Mucosa of descending colon (tissue), 3 donors: Measurements from ENCODE around the gene DDO. TPM values are rescaled to one million over a fixed set of nuclear protein-coding genes. Genes with fewer than 3 reads are reported as not detected.

ENCODE experiments used
- ATAC-seq: fragments of 200-7000 bp; cut with Tn5 transposase; one replicate; pipeline ENCODE4 v1.9.1; 2020; ENCODE audit warnings: mild to moderate bottlenecking, moderate library complexity
- DNase-seq, 3 donors: peaks; one replicate each; pipeline ENCODE4 v3.0.0-alpha.2; 2020
- H3K36me3 ChIP-seq: fragments of 200-600 bp; one replicate; pipeline ENCODE4 v1.8.0; 2021; ENCODE audit warnings: low read depth, mild to moderate bottlenecking
- H3K4me1 ChIP-seq: fragments of 200-600 bp; one replicate; pipeline ENCODE4 v1.8.0; 2021; ENCODE audit warnings: low read depth, mild to moderate bottlenecking
- H3K4me3 ChIP-seq: fragments of 200-600 bp; one replicate; pipeline ENCODE4 v1.8.0; 2021; ENCODE audit warnings: mild to moderate bottlenecking
- H3K9me3 ChIP-seq: fragments of 200-600 bp; one replicate; pipeline ENCODE4 v1.8.0; 2021; ENCODE audit warnings: mild to moderate bottlenecking
- intact Hi-C, 2 donors: fragments of 100-400 bp; cut with DNase I in 1 of 2; cut with micrococcal nuclease in 1 of 2; formaldehyde crosslinking; loops; one replicate each; pipeline versions ENCODE4 v1.11.0 to v1.11.1; 2022; cut with DNase I, micrococcal nuclease
- total RNA-seq, 3 donors: library from RNA; stranded (reverse); fragmentation: NEBNext Ultra II Directional in 2 of 3; extraction: Animal tissue kit (Norgen Biotek cat#: 25700) in 2 of 3; gene quantifications; one replicate each; pipeline versions ENCODE4 v1.2.1 to v1.2.4, GENCODE V29; 2021 to 2023
- TF ChIP-seq, protein P1 (sequence below): fragments of 200-600 bp; IDR thresholded peaks from one replicate; pipeline ENCODE4 v1.8.0; 2022; ENCODE audit warnings: antibody characterized with exemption, mild to moderate bottlenecking
- donor health status: DM: no; HTN: no; CAD: no; lungs with moderate emphysema.
- donor health status: DM: no; HTN: no; CAD: no.
- donor health status: DM: no; HTN: yes; CAD: no.

The DDO gene
- total RNA-seq, 3 donors from 2014 or later: 2.6 to 3.5 (median 3.4) TPM

DNA sequence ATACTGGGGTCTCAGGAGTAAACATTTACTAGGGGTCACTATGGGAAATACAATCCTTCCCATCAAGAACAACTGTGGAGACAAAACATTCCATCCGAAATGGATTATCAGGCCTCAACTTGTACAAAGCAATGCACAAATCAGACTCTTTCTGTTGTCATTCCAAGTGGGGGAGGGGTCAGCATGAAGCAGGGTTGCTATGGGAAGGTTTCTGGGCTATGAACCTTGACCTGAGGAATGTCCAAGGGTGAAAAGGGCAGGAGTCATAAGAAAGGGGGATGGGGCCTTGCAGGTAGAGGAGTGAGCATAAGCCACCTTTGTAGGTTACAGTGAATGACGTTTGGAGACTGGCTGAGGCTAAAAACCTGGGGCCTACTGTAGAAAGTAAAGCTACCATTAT lies 60.4 kb downstream of the DDO start:
- DNase-seq: no peak
- TF ChIP-seq, protein P1, sequence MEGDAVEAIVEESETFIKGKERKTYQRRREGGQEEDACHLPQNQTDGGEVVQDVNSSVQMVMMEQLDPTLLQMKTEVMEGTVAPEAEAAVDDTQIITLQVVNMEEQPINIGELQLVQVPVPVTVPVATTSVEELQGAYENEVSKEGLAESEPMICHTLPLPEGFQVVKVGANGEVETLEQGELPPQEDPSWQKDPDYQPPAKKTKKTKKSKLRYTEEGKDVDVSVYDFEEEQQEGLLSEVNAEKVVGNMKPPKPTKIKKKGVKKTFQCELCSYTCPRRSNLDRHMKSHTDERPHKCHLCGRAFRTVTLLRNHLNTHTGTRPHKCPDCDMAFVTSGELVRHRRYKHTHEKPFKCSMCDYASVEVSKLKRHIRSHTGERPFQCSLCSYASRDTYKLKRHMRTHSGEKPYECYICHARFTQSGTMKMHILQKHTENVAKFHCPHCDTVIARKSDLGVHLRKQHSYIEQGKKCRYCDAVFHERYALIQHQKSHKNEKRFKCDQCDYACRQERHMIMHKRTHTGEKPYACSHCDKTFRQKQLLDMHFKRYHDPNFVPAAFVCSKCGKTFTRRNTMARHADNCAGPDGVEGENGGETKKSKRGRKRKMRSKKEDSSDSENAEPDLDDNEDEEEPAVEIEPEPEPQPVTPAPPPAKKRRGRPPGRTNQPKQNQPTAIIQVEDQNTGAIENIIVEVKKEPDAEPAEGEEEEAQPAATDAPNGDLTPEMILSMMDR: no peak
- Histone ChIP-seq H3K9me3 (no peaks in the 10 kb centered on the region), H3K4me3 (no peak overlapping the region), H3K36me3 (no peaks in the 10 kb centered on the region), H3K4me1 (peaks cover 3% of the 10 kb centered on the region)
- no peak for ATAC-seq
- intact Hi-C loops: no loop called here

DNA sequence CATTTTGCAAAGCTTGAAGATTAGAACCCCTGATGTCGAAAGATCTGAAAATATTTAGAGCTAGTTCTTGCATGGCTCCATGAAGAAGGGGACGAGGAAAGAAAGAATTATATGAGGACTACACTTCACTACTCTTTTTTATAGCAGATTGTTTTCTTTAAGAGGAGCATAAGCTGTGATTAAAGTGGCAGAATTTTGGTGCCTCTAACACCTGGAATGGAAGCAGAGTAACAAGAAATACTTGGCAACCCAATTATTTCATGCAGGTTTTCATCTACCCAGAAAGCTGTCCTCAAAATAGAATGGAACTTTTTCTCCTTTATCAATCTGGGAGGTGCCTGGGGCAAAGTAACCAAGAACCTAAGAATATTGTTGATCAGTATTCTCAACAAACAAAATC lies 61.2 kb downstream of the DDO start:
- H3K4me1 ChIP-seq: peaks cover 3% of the 10 kb centered on the region
- DNase-seq: no peak
- no peaks in the 10 kb centered on the region for H3K9me3 ChIP-seq
- H3K36me3 ChIP-seq: no peaks in the 10 kb centered on the region
- intact Hi-C loops: no loop called here
- ATAC-seq: no peak
- H3K4me3 ChIP-seq: no peak overlapping the region
- TF ChIP-seq, protein P1: no peak

DNA sequence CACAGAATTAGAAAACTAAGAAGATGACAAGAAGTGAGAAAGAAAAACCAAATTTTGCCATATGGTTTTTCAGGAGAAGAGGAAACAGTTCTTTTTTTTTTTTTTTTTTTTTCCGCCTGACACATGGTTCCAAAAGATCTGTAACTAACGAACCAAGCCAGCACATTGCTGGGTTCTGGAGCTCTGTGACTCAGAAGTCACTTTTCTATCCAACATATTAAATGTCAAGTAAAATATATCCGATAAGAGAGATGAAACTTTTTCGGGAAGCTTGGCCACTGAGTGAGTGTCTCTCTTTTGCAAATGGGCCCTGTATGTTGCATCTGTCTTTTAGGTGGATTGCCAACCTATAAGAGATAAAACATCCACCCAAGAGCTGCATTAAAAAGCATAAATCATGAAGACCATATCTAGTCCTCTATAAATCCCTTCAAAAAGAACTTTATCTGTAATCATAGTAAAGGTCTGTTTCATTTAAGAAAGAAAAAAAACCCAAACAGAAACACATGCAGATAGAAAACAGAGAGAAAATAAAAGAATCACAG lies 61.8 kb downstream of the DDO start:
- DNase-seq (no peak), ATAC-seq (no peak)
- intact Hi-C loops: no loop called here
- Histone ChIP-seq H3K36me3 (no peaks in the 10 kb centered on the region), H3K4me1 (peaks cover 3% of the 10 kb centered on the region), H3K9me3 (no peaks in the 10 kb centered on the region), H3K4me3 (no peak overlapping the region)
- TF ChIP-seq, protein P1: no peak

DNA sequence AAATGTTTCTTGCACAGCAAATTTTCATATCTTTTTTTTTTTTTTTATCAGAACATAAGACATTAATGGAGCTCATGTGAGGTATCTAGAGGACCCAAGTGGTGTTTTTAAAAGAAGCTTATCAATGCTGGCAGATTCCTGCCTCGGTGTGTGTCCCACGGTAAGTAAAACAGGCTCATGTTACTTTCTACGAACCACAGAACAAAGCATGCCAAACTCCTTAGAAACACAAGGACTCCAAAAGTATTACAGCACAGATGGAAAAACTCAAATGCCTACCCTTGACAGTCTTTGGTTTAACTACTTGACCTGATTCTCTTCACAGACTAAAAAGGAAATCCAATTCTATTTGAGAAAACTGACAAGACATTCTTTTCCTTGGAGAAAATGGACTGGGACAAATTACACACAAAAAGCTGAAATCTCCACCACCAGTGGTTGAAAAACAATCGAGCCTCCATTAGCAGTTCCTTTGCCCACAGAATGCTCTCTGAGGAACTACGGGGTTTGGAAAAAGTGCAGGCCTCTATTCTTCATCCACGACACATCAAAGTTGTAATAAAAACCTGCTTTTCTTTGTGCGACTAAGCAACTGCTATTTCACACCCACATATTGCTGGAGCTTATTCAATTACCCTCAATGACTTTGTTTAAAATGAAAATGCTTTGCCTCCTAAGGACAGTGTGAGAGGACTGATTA lies 62.7 kb downstream of the DDO start:
- intact Hi-C loops: no loop called here
- ATAC-seq (no peak), DNase-seq (no peak)
- no peaks in the 10 kb centered on the region for H3K36me3 ChIP-seq
- no peak overlapping the region for H3K4me3 ChIP-seq
- TF ChIP-seq, protein P1: no peak
- peaks cover 3% of the 10 kb centered on the region for H3K4me1 ChIP-seq
- H3K9me3 ChIP-seq: no peaks in the 10 kb centered on the region

DNA sequence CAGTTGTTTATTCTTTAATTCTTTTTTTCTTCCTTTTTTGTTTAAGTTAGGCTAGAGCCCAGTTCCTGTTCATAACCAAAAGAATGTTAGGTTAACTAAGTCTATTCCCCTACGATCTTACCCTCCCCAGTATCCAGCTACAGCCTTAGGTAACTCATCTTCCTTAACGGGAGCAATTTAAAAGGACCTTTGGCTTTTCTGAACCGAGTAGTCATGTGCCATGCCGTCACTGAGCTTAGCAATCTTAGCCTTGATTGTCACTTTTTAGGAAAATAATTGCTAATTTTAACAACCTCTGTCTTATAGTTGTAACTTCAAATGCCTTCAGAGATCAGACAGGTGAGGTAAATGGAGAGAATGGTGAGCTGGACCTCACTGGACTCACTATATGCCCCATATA lies 63.4 kb downstream of the DDO start:
- H3K4me3 ChIP-seq: no peak overlapping the region

More for the DNA sequence above, 63.4 kb downstream of the DDO start:
- Histone ChIP-seq H3K9me3 (no peaks in the 10 kb centered on the region), H3K36me3 (no peaks in the 10 kb centered on the region), H3K4me1 (no peaks in the 10 kb centered on the region)
- peak; percentile 44 for ATAC-seq
- TF ChIP-seq, protein P1: no peak
- intact Hi-C loops: no loop called here
- DNase-seq: no peak
